NCI-H1417 treated with DMSO at 0.1 percent for 48 hours (cell line): ENCODE results near the gene GTF2F2.
"Not testable (repeated sequence)": the region's sequence is repeated elsewhere in the genome, so short reads cannot be mapped to it uniquely, and the experiment has no call there.

Experiments
- DNase-seq: peaks from one replicate; lab custom pipeline; 2025; lab: John Stamatoyannopoulos, UW

GTF2F2 gene

DNA sequence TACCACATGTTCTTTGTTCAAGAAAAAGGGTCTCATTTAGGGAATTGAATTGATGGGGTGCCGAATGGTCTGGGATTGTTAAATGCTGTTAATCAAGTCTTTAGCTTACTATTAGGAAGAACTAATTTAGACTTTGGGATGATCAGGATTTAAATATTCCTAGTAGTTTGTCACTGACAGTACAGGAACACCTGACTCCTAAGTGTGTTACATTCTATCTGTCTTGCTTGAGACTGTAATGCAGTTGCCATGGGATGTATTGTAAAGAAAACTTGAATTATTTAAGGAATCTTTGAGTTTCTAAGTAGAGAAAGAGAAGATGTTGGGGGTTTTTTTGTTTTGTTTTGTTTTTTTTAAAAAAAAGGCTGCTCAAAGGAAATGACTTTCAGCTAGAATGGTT is 98.4 kb downstream of the GTF2F2 start:
- no peak for DNase-seq

DNA sequence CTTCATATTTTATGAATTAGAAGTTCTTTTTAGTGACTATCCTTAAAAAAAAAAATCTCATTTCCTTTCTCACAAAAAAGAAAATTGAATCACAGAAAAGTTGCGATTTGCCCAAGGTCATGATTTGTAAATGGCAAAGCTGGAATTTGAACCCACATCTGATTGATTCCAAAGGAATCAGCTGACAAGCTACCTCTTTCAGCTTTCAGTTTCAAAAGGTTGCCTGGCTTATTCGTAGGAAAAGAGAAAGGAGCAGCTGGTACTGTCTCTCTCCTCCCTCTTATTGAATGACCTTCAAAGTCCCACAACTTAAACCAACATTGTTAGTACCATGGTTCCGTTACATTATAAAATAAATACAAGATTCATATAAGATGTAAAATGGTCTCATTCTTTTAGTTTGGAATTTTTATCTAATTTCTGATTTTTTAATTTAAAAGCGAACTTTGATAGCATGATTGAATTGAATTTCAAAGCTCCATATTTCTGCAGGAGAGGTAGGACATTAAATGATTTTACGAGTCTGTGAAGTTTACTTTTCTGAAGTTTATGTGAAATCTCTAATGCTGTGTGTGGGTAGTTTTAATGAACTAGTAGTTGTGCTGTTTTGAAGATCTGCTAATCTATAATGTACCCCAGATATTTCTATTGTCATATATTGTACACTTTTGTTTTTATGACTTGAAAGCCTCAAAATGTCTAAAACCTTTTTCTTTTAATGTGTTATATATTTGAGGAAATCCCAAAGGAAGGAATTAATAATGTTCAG is 99.0 kb downstream of the GTF2F2 start:
- DNase-seq: no peak

DNA sequence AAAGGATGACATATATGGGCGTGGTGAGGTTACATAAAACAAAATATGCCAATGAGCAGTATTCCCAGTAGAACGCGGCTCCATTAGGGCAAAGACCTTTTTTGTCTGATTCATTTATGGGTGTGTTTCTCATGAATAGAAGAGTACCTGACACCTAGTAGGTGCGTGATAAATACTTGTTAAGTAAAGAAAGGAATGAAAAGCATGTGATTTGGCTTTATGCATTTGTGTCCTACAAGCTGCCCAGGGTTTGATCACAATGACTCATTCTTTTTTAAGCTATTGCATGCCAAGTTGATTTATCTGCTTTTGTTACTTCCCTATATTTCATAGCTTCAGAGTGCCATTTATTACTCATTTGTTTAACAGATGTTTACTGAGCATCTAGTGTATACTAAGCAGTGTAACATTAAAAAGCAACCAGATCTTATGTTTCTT is 99.6 kb downstream of the GTF2F2 start:
- DNase-seq: no peak

DNA sequence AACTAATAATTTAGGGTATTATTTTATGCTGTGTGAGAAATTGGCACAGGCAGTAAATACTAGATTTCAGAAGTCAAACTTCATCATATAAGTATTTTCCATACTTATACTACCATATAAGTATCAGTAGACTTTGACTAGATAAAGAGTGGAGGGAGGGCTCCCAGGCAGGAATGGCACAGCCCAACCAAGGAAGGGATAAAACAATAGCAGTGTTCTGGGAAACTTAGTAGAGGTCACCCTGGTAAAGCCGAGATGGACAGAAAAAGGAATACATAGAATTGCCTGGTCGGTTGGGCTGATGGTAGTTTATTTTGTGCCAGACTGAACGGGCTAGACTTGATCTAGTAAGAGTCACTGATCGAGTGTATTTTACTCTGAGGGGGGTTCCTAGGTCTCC is 100.1 kb downstream of the GTF2F2 start:
- no peak for DNase-seq

DNA sequence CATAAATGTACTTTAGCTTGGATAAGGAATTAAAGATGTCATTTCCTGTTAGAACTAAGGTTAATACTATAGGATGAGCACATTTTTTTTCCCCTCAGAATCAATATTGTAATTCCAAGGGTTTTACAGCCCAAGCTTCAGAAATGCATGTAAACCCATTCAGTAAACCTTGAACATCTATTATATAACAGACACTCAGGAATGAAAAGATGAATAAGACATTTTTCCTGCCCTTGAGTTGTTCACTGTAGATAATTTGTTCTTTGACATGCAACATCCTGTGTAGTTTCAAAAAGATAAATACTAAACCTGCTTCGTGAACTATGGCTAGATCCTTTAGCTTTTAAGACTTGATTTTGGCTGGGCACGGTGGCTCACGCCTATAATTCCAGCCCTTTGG is 102.2 kb downstream of the GTF2F2 start:
- no peak for DNase-seq

DNA sequence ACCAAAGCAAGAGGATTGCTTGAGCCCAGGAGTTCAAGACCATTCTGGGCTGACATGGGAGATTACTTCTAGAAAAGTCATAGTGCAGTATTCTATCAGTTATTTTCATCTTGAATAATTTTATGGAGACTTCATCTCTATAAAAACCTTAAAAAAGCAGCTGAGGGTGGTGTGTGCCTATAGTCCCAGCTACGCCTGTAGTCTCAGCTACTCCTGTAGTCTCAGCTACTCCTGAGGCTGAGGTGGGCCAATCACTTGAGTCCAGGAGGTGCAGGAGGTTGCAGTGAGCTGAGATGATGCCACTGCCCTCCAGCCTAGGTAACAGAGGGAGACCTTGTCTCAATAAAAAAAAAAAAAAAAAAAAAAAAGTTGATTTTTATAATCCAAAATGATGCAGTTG is 102.6 kb downstream of the GTF2F2 start:
- DNase-seq: no peak

DNA sequence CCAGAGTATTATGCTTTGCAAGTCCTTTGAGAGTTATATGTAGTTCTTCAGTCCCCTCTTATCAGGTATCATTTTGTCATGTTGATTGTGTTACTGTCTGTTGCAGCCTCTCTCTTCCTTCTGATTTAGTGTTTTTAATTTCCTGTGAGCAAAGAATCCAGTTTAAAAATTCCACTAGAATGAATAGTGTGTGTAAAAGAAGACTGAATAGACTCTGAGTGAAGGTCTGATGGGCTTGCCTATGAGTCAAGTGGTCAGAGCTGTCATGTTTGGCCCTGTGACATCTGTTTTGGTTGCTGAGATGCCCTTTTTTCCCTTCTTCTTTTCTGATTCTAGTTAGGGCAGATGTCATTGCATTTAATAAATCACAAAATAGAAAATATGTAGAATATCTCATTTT is 103.9 kb downstream of the GTF2F2 start:
- no peak for DNase-seq

DNA sequence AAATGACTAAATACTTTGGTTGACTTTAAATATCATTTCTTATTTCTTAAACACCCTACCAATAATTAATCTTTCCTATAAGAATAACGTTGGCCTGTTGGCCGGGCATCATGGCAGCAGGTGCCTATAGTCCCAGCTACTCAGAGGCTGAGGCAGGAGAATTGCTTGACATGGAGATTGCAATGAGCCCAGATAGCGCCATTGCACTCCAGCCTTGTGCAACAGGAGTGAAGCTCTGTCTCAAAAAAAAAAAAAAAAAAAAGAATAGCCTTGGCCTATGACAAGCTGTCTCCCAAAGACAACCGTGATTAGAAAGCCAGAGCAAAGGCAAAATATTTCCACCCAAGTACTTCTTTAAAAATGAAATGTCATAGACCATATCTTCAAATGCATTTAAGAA is 105.1 kb downstream of the GTF2F2 start:
- DNase-seq: no peak

DNA sequence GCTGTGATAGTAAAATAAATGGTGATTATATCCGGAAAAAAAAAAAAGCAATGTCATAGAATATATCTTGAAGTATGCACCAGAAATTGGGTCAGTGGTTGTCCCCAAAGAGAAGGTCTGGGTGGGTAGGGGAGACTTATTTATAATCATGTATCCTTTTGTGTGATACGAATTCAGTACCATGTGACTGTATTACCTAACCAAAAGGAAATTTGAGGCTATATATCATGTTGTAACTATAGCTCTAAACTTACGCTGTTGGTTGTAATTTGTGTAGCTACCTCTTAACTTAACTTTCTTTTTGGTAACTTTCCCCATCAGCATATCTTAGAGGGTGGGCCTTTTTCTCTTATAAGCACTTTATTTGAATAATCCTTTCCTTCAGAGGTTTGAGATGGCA is 105.7 kb downstream of the GTF2F2 start:
- DNase-seq: no peak

DNA sequence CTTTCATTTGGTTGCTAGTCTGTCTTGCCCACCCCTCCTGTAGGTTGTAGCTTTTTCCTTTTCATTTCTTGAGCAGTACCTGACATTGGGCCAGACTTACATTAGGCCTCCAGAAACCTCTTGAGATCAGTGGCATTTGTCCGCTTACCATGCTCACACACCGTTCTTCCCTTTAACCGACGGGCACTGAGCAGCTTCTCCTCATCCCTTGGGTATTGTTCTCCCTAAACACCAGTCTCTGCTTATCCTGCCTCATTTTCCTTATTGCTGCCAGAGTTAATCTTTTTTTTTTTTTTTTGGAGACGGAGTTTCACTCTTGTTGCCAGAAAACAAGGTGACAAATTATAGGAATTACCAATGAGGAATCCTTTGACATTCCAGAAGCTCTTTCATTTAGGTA is 107.7 kb downstream of the GTF2F2 start:
- DNase-seq: no peak

DNA sequence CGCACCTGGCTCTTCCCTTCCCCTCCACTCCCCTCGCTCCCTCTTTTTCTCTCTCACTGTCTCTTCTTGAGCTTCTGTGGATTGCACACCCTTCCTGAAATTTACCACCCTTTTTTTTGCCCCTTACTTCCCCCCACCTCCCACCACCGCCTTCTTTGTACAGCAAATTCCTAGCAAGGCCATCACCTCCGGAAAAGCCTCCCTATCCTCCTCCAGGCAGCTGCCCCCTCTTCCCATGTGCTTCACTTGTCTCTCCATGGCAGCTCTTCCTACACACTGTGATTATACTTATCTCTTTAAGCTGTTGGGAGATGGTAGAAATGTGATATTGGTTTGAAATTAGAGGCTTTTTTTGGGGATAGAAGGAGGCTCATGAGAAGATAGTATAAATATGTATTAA is 108.9 kb downstream of the GTF2F2 start:
- no peak for DNase-seq

DNA sequence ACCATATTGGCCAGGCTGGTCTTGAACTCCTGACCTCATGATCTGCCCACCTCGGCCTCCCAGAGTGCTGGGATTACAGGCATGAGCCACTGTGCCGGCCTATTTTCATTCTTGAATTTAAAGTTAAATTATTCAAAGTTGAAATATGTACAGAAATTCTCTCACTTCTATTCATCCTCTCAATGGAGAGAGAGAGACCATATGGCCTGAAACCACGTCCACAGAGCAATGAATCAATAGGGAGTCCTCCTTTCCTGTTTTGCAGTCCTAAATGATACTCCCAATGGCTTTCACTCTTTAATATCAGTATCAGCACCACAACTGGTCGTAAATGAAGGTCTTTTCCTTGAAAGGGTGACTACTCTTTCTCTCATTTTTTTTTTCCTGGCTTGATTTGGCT is 111.0 kb downstream of the GTF2F2 start:
- no peak for DNase-seq

DNA sequence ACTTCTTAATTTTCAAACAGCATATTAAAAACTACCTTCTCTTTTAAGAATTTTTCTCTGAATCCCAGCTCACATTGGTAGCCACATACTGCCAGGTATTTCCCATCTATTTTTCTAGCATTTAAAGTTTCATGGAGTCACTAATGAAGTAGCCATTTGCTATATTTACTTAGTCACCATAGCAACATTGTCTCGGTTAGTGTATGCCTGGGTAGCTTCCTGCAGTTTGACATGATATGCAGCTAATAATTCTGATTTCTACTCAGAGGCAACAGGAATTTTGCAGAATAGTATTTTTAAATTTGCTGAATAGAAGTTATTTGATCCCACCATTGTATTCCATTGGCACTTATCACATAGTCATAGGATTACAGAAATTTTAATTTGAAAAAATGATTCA is 111.4 kb downstream of the GTF2F2 start:
- DNase-seq: no peak

DNA sequence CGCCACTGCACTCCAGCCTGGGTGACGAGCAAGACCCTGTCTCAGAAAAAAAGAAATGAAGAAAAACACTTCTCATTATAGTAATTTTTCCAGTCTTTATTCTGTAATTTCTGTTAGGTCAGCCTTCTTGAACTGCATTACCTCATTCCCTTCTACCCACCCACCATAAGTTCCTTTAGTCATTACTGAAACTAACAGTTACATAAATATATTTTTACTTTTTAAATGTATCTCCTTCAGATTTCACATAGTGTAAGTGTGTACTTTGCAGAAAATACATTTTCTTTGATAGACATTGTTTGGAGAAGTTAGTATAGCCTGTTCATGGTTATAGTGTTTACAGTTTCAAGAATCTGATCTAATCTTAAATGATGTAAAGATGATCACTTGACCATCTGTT is 112.3 kb downstream of the GTF2F2 start:
- no peak for DNase-seq

DNA sequence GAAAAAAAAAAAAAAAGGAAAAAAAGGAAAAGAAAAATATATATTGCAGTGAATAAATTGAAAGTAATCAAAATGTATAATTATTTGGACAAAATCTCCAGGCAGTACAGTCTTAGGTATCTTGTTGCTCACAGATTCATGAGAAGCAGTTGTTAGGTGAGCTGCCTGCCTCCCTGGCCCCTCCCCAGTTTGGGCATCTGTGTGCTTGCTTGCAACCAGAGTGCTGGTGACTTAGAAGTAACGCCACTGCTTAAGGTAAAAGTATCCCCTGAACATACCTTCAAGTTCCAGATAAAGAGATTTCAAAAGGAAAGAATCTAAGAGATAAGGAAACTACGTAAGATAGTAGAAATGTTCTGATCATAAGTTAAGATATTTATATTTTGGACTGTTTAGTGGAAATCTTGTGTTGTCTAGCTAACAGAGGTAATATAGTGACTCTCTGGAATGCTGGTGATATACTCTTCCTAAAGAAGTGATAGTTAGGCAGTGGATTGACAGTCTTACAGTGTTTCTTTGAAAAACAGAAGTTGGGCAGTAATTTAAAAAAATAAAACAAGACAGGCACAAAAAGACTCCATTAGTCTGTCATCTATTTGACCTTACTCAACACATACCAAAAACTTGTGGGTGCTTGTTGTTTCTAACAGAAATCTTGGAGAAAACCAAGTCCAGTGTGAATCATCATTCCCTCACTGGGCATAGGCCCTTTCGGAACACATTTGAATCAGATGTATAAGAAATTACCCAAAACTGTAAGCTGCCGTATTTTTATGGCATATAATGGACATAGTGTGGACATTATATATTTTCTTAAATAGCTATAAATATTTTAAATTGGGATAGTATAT is 118.9 kb downstream of the GTF2F2 start:
- DNase-seq: no peak

DNA sequence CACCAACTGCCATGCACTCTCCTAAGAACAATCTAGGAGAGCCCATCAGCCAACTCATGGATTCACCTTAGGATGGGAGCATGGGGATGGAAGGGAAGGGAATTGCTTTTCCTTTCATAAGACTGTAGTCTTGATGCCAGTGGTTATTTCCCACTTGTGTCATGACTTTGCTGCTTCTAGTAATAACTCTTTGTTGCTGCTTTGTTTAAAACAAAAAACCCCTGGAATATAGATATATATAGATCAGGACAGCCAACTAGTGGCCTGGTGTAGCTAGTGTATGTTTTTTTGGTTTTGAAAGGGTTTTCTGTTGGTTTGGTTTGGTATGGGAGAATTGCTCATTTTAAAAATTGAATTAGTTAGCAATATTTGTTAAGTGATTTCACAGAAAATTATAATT is 119.8 kb downstream of the GTF2F2 start:
- DNase-seq: no peak

DNA sequence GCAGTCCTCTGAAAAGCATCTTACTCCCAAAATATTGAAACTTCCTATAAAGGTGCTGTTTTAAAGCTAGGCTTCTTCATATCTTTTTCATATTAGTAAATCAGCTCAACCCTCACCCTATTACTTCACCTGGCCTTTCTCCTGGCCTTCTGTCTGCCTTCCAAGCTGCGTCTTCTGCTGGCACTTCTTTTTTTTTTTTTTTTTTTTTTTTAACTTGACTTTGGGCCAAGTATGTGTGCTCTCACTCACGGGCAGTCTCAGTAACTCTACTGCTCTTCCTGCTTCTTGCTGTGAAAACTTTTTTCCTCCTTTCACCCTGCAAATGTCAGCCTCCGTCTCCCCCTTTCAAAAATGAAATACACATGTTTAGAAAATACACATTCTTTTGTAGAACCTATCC is 121.8 kb downstream of the GTF2F2 start:
- no peak for DNase-seq

DNA sequence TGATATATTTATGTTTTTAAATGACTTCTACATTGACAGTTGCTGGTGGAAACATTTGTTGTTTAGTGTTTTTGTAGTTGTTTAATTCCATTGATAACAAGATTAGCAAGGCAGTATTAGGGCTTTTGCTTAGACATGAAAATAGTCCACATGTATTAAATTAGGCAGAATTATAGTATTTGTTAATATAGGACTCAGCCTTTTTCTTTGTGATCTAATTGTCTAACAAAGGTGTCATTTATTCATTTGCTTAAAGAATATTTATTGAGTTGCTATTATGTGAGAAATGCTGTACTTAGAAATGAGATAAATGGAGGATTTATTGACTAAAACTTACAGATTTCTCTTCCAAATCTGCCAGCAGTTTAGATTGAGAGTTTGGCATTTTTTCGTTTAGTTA is 122.2 kb downstream of the GTF2F2 start:
- no peak for DNase-seq

DNA sequence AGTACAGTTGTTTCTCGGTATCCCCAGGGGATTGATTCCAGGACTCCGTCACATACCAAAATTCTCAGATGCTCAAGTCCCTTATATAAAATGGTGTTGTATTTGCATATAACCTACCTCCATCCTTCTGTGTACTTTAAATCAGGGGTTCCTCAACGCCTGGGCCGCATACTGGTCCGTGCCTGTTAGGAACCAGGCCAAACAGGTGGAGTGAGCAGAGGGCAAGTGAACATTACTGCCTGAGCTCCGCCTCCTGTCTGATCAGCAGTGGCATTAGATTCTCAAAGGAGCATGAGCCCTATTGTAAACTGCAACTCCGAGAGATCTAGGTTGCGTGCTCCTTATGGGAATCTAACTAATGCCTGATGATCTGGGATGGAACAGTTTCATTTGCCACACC is 122.8 kb downstream of the GTF2F2 start:
- no peak for DNase-seq

DNA sequence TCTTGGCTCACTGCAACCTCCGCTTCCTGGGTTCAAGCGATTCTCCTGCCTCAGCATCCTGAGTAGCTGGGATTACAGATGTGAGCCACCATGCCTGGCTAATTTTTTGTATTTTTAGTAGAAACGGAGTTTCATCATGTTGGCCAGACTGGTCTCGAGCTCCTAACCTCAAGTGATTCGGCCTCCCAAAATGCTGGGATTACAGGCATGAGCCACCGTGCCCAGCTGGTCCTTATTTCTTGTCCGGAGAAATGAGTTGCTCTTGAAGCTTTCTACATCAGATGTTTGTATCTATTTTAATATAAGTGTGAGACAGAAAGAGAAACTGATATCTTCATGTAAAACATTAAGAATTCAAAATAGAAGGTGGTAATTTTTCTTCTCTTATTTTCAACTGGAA is 124.4 kb downstream of the GTF2F2 start:
- DNase-seq: not testable (repeated sequence)

DNA sequence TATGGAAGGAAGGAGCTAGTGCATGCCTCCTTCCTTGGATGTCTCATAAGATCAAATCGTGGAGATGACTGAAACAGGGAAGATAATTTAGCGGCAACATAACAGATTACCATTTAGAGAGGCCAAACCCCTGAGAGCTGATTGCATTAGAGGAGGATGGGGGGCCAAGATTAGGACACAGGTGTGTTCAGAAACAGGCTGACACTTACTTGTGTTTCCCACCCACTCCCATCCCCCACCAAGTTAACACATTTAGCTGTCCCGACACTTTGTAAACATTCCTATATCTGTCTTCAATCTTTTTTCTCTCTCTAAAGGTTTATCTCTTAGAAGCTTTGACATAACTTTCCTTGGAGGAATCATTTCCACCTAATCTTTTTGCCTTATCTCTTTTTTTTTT is 129.4 kb downstream of the GTF2F2 start:
- no peak for DNase-seq

DNA sequence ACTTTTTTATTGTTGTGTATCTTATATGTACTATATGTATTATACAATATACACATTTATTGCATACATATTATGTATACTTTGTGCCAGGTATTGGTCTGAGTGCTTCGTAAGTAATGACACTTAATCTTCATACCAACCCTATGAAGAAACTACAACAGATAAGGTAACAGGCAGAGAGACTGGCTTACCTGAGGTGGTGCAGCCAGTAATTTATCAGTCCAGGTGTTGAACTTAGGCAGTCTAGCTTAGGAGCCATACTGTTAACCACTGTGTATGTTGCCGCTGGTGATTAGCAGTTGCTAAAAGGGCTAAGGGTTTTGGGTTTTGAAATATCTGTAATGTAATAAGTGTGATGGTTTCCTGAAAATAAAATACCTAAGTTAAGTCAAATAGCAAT is 134.1 kb downstream of the GTF2F2 start:
- DNase-seq: no peak

DNA sequence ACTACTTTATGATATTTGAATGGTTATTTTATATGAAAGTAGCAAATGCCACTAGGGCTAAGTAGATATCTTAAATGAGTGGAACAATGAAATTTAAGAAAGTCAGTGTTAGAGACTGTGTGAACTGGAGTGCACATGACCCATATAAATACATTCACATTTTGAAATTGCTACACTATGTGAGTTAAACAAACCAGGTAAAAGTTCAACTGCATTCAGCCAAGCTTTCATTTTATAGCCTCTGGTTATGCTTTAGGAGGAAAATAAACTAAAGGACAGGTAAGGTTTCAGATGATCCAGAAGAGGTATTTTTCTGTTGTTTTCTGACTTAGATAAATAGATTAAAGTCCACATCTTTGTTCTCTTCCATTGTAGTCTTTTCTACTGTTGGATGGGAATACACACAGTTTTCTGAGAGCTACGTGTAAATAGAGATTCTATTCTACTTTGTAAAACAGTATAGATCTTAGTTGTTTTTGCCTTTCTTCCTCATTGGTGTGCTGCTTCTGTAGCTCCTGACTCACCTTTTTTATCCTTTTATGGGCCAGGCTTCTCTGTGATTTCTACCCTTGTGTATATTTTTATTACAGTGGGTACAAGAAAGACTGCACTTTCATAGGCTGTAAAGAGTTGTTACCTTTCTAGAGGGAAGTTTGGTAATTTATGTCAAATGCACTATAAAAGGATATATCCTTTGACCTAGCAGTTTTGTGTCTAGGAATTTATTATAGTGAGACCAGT is 135.1 kb downstream of the GTF2F2 start:
- no peak for DNase-seq
